ENCODE results near the gene ELOA.
"Not testable (repeated sequence)": the region's sequence is repeated elsewhere in the genome, so short reads cannot be mapped to it uniquely, and the experiment has no call there.

ELOA gene

DNA sequence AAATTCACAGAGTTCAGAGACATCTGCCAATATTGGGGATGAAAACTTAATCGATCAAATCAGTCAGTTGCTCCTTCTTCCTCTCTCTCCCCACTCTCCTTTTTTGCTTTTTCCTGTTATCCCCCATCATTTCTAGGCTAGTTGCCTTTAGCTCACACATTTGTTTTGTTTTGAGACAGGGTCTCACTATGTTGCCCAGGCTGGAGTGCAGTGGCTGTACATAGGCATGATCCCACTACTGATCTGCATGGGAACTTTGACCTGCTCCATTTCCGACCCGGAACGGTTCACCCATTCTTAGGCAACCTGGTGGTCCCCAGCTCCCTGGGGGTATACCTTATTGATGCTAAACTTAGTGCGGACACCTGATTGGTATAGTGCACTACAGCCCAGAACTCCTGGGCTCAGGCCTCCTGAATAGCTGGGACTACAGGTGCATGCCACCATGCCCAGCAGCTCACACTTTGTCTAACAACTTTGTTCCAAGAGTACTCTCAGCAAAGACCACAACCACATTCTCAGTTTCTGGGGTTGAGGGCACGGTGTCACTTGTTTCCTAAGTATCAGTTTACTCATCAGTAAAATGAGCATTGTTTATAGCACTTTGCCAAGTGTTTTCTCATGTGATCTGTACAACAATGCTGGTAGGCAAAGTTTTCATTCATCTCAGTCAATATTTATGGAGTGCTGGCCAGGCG is 6.7 kb upstream of the ELOA start:
- DNase-seq (ENCODE audit: low spot score), result no peak

DNA sequence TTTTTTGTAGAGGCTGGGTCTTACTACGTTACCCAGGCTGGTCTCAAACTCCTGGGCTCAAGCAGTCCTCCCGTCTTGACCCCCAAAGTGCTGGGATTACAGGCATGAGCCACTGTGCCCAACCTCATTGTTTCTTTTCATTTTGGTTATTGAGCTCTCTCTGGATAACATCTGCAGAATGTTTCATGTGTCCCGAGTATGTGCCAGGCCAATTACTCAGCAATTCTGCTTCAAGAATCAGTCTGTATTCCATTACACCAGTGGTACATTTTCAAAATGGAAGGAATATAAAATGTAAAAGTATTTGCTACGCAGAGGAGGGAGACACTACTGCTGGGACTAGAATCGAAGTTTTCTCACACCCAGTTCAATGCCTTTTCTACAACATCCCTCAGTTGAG is 1.7 kb upstream of the ELOA start:
- DNase-seq (ENCODE audit: low spot score), result no peak

DNA sequence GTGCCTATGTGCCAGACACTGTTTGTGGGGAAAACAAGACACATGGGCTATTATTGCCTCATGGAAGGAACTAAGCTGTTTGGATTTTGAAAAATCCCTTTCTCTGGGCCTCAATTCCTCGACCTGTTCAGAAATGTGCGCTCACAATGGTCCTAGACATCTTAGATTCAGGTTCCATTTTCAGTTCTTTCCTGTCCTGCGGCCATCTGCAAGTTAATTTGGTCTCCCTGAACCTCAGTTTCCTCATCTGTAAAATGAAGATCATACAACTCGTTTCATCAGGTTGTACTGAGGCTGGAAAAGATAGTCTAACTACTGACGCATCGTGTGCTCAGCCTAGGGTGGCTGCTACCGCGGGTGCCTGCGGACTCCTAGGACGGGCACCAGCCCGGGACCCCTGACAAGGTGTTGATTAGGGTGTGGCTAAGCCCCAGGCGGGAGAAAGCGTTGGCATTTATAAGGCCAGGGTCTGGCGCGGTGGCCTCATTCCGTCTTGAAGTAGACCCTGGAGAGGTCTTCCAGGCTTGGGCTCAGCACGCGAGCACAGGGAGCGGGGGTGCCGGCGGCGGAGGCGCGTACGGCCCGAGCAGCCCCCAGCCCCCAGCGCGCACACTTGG is 493 bp upstream of the ELOA start:
- no peak for DNase-seq (ENCODE audit: low spot score)

DNA sequence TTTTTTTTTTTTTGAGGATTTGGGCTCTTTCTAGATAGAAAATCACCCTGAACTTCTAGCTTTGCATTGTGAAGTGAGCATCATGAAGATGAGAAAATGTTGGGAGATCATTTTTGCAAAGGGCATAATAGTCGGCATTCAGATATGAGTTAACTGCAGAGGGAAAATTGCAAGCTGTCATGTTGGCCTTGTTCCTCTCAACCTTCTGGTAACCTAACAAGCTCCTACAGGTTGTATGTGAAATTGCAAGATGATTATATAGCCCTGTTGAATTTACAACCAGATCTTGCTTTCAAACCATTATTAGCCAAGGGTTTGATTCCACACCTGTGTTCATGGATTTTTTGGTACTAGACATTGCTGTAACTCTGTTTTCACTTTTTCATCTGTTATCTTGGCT is 2.2 kb downstream of the ELOA start:
- DNase-seq (ENCODE audit: low spot score), result peak; percentile 15

DNA sequence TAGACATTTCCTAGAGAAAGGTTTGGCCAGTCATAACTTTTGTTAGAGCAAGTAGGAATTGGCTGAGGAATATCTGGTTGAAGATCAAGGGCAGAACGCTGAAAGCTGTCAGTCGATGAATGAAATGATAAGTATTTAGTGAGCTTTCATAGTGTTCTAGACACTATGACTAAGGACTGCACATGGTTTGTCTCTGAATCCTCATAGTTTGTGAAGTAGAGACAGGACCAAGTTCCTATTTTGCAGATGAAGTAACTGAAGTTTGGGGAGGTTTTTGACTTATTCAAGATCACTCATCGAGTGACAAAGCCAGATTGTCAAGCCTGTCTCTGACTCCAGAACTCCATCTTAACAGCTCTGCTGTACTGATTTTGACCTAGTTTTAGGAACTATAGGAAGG is 4.7 kb downstream of the ELOA start:
- DNase-seq (ENCODE audit: low spot score), result no peak

DNA sequence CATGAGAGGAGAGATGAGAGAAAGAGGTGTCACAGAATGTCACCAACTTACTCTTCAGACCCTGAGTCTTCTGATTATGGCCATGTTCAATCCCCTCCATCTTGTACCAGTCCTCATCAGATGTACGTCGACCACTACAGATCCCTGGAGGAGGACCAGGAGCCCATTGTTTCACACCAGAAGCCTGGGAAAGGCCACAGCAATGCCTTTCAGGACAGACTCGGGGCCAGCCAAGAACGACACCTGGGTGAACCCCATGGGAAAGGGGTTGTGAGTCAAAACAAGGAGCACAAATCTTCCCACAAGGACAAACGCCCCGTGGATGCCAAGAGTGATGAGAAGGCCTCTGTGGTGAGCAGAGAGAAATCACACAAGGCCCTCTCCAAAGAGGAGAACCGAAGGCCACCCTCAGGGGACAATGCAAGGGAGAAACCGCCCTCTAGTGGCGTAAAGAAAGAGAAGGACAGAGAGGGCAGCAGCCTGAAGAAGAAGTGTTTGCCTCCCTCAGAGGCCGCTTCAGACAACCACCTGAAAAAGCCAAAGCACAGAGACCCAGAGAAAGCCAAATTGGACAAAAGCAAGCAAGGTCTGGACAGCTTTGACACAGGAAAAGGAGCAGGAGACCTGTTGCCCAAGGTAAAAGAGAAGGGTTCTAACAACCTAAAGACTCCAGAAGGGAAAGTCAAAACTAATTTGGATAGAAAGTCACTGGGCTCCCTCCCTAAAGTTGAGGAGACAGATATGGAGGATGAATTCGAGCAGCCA is 8.0 kb downstream of the ELOA start:
- DNase-seq (ENCODE audit: low spot score), result peak; percentile 39

DNA sequence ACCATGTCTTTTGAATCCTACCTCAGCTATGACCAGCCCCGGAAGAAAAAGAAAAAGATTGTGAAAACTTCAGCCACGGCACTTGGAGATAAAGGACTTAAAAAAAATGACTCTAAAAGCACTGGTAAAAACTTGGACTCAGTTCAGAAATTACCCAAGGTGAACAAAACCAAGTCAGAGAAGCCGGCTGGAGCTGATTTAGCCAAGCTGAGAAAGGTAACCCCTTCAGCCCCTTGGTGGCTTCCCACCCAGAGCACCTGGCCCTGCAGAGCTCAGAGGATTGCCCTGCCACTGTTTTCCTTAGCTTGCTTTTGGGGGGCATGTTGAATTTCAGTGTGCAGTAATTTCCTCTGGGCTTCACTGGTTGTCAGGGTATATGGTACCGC is 8.5 kb downstream of the ELOA start:
- no peak for DNase-seq (ENCODE audit: low spot score)

DNA sequence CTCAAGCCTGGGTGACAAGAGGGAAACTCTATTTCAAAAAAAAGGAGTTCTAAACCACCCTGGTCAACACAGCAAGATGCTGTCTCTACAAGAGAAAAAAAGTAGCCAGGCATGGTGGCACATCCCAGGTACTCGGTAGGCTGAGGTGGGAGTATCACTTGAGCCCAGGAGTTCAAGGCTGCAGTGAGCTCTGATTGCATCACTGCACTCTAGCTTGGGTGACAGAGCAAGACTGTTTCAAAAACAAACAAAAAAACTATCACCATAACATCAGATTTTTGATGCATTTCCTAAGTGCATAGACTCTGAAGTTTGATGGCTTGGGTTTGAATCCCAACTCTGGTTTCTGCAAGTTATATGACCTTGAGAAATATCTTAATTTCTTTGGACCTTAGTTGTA is 9.6 kb downstream of the ELOA start:
- DNase-seq (ENCODE audit: low spot score), result no peak

DNA sequence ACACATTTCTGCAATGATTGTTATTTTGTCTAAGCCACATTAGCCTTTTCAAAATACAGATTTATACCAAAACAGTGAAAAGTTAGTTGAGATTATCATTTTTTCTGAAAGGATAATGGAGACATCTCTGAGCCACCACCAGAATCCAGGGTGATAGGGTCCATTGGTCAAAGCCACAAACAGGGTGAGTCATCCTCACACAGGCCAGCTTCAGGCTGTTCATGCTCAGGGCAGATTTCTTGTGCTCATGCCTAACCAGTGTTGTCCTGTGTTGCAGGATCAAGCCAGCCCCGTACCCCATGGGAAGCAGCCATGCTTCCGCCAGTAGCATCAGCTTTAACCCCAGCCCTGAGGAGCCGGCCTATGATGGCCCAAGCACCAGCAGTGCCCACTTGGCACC is 13.4 kb downstream of the ELOA start:
- DNase-seq (ENCODE audit: low spot score), result no peak

DNA sequence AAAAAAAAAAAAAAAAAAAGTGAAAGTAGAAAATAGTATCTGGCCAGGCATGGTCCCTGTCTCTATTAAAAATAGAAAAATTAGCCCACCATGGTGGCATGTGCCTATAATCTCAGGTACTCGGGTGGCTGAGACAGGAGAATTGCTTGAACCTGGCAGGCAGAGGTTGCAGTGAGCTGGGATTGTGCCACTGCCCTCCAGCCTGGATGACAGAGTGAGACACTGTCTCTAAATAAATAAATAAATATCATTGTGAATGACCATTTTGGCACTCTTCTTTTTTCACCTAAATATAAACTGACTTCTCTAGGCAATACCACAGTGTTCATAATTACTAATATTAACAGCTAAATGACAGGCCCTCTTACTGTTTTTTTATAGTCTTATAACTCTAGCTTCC is 14.5 kb downstream of the ELOA start:
- DNase-seq (ENCODE audit: low spot score), result no peak

DNA sequence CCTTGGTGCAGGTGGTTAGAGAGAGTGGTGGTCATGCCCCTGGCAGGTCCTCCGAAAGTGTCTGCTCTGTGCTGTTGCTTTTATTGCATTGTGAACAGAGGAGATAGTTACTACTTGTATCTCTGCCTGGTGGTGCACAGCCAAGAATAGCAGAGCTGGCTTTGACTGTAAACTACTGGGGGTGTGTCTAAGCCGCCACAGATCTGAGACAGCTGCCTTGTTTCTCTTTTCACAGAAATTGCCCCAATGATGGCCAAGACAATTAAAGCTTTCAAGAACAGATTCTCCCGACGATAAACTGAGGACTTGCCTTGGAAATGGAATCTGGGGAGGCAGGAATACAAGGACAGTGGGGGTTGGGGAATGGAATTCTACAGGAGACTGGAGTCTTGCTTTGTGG is 16.0 kb downstream of the ELOA start:
- no peak for DNase-seq (ENCODE audit: low spot score)

DNA sequence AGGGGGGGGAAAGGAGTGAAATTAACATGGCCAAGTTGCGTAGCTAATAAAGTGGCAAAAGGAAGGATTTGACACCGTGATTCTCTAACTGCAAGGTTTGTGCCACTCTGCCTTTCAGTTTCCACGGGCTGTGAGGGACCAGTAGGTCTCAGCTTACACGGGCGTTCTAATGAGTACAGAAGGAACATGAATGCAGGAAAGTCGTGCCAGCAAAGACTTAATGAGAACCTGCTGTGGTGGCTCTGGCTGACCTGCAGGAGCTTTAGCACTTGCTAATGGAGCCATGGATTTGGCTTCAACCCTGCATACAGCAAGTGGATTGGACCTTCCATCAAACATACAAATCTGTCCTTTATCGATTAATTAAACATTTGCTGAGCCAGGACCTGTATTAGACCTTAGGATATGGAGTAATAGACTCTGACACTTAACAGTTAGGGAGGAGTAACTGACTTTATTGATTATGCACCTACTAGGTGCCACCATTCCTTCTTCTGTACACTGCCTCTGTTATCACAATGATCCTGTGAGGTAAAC is 19.8 kb downstream of the ELOA start:
- no peak for DNase-seq (ENCODE audit: low spot score)

DNA sequence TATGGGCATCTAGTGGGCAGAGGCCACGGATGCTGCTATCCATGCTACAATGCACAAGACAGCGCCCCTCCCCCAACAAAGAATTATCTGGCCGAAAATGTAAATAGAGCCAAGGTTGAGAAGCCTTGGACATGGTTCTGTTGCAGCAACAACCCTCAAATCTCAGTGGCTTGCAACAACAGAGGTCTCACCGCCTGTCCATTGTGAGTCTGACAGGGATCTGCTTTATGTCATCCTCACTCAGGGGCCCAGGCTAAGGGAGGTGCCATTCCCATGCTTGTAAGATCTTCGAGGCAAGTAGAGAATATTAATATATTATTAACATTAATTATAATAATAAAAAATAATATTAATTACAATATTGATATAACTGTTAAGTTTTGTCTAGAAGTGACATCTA is 25.5 kb downstream of the ELOA start:
- DNase-seq (ENCODE audit: low spot score), result no peak

DNA sequence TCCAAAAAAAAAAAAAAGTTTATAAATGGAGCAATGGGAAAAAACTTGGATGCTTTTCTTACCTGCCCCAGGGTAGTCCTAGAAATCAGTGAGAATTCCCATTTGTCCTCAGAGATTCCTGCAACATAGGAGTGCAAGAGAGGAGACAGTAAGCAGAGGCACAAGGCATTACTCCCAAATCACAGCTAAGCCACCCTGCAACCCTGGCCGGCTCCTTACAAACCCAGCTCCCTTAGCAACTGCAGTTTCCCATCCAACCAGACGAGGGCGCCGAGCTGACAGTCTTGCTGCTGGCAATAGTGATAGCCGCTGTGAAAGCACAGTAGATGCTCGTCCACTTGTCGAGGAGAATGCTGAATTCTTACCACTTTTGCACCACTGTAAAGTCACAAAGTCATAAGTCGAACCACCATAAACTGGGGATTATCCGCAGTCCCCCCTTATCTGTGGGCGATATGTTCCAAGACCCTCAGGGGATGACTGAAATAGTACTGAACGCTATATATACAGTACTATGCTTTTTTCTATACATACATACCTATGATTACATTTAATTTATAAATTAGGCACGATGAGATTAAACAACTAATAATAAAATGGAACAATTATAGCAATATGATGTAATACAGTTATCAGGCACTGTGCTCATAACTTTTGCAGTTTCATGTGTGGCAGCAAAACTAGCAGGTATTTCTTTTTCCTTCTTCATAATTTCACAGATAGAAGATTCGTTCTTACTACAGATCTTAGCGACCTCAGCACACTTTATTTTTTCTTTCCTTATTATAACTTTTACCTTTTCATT is 29.0 kb downstream of the ELOA start:
- DNase-seq (ENCODE audit: low spot score), result peak; percentile 70

DNA sequence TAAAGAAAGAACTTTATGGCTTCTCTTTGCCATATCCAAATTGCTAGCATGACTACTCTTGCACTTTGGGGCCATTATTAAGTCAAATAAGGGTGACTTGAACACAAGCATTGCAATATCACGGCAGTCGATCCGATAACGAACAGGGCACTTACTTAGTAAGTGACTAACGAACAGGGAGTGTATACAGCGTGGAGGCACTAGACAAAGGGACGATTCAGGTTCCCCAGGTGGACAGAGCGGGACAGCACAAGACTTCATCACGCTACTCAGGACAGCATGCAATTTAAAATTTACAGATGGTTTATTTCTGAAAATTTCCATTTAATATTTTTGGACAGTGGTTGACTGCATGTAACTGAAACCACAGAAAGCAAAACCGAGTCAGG is 29.6 kb downstream of the ELOA start:
- DNase-seq (ENCODE audit: low spot score), result no peak

DNA sequence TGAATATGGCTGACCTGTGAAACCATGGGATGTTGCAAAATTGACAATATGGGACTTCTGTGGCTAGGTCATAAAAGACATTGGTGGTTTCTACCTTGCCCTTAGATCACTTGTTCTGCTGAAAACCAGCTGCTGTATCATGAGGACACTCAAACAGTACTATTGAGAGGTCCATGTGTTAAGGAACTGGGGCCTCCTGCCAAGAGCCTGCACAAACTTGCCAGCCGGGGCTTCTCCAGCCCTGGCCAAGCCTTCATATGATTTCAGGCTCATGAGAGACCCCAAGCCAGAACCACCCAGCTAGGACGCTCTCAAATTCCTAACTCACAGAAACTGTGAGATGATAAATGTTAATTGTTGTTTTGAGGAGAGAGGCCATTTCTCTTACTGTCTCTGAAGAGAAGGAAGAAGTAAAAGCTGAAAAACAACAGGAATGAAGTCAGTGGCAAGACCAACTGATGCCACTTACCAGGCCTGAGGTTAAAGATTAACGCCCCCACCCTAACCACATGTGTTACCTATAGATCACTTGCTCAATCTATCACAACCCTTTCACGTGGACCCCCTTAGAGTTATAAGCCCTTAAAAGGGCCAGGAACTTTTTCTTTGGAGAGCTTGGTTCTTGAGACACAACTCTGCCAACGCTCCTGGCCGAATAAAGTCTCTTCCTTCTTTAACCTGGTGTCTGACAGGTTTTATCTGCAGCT is 31.1 kb downstream of the ELOA start:
- DNase-seq (ENCODE audit: low spot score), result no peak

DNA sequence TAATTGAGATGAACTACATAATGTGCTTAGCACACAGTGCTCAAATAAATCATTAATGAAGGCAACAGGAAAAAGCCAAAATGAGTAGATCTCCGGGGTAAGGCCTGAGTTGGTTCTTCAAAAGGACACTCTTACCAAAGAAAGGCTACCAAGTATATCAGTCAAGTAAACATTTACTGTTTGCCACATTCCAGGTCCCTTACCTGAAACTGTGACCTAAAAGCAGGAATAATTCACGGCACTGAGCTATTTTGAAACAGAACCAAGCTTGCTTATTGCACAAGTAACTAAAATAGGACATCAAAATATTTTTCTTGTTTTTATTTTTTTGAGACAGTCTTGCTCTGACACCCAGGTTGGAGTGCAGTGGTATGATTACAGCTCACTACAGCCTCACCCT is 32.9 kb downstream of the ELOA start:
- no peak for DNase-seq (ENCODE audit: low spot score)

DNA sequence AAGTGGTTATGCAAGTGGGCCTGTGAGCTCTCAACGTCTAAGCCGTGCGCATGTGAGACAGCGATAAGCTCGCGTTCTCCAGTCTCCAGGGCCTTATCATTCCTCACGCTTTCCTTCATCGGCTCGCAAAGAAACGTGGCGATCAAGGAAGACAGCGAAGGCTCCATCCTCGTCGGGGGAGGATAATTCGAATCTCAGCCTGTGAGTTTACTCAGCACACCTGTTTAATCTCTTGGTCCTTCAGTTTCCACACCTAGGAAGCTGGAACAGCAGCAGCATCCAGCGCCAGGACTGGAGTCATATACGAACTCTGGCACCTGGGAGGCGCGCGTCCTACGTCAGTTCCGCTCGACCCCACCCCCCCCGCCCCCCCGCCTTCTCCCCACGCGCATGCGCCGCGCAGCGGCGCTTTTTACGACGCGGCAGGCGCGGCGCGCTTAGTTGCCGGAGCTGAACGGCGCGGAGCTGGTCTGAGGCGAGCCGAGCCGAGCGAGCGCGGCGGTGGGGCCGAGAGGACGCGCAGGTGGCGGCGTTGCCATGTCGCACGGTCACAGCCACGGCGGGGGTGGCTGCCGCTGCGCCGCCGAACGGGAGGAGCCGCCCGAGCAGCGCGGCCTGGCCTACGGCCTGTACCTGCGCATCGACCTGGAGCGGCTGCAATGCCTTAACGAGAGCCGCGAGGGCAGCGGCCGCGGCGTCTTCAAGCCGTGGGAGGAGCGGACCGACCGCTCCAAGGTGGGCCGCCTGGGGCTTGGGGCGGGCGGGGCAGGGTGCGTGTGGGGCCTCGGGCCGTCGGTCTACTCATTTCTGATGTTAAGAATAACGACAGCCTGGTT is 34.9 kb downstream of the ELOA start, which contains the start of gene PITHD1:
Gene PITHD1 (plus strand): TSS at position 440 of the 836 bp plus-strand sequence. CDS start 98 bp downstream, at position 538.
- peak; percentile 85 for DNase-seq (ENCODE audit: low spot score)

DNA sequence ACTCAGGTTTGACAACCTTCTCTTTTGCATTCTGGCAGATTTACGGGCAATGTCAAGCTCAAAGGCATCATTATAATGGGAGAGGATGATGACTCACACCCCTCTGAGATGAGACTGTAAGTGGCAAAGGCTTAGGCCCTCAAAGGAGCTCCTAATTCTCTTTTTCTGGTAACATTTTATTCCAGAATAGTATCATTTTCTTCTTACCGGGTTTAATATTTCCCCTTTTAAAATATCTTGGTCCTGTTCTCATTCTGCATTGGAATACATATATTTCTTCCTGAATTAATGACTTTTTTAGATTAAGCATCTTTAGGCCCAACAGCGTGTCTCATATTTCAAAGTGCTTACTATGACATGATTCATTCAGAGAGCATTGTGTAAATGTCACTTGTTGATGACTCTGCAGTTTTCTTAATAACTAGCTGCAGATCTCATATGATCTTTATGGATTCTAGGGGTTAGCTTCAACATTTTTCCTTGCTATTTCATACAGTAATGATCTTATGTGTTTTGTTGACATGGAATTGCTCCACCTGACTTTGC is 36.6 kb downstream of the ELOA start:
- DNase-seq (ENCODE audit: low spot score), result no peak

DNA sequence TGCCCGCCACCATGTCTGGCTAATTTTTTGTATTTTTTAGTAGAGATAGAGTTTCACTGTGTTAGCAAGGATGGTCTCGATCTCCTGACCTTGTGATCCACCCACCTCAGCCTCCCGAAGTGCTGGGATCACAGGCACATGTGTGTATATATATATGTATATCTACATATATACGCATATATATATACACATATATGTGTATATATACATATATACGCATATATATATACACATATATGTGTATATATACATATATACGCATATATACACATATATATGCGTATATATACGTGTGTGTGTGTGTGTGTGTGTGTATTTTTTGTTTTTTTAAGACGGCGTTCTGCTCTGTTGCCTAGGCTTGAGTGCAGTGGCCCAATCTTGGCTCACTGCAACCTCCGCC is 39.9 kb downstream of the ELOA start:
- DNase-seq (ENCODE audit: low spot score), result not testable (repeated sequence)

All from SK-N-DZ (cell line).